ENCODE data around the gene THBS1. TPM values are rescaled to one million over a fixed set of nuclear protein-coding genes. Genes with fewer than 3 reads are reported as not detected.

The THBS1 gene
- total RNA-seq, 1 donor from 2014 or later: 337 TPM

DNA sequence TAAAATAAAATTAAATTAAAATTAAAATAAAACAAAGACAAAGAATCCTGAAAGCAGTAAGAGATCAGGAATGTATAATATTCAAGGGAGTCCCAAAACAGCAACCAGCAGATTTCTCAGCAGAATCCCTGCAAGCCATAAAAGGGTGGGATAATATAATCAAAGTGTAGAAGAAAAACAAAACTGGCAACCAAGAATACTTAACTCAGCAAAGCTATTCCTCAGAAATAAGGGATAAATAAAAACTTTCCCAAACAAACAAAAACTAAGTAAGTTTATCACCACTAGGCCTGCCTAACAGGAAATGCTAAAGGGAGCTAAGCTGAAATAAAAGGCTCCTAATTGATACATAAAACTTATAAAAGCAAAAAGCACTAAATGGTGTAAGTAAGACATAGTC, 29.8 kb downstream of the THBS1 start:
- H3K9me3 Mint-ChIP-seq: peaks cover 51% of the 10 kb centered on the region
- DNase-seq (ENCODE audit: low spot score in 2 of 2, unreplicated experiment in 2 of 2): no peak
- peaks cover 10% of the 10 kb centered on the region for H3K4me1 Mint-ChIP-seq
- no peak overlapping the region for H3K4me3 Mint-ChIP-seq
- peaks cover 19% of the 10 kb centered on the region for H3K36me3 Mint-ChIP-seq
- no peaks in the 10 kb centered on the region for H3K27me3 Mint-ChIP-seq (ENCODE audit: low read depth)
- no peak overlapping the region for H3K27ac Mint-ChIP-seq
- no peak for TF ChIP-seq CTCF (IDR thresholded peaks at IDR 0.05; ENCODE audit: unreplicated experiment)

GRCh38 chr15:39613271-39613670, 32.4 kb downstream of the THBS1 start:
- H3K27me3 Mint-ChIP-seq (ENCODE audit: low read depth): no peaks in the 10 kb centered on the region
- H3K4me3 Mint-ChIP-seq: no peak overlapping the region
- DNase-seq (ENCODE audit: low spot score in 2 of 2, unreplicated experiment in 2 of 2): no peak
- no peak overlapping the region for H3K27ac Mint-ChIP-seq
- no peak for TF ChIP-seq CTCF (IDR thresholded peaks at IDR 0.05; ENCODE audit: unreplicated experiment)
- no peaks in the 10 kb centered on the region for H3K4me1 Mint-ChIP-seq
- H3K36me3 Mint-ChIP-seq: peaks cover 18% of the 10 kb centered on the region
- peaks cover 55% of the 10 kb centered on the region for H3K9me3 Mint-ChIP-seq

DNA sequence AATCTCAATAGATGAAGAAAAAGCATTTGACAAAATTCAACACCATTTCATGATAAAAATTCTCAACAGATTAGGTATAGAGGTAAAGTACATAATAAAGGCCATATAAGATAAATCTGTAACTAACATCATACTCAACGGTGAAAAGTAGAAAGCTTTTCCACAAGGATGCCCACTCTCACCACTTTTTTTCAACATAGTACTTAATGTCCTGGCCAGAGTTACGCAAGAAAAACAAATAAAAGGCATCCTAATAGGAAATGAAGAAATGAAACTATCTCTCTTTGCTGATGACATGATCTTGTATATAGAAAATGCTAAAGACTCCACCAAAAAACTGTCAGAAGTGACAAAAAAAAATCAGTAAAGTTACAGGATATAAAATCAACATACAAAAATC, 33.0 kb downstream of the THBS1 start:
- no peak for TF ChIP-seq CTCF (IDR thresholded peaks at IDR 0.05; ENCODE audit: unreplicated experiment)
- no peak for DNase-seq (ENCODE audit: low spot score in 2 of 2, unreplicated experiment in 2 of 2)
- Mint-ChIP-seq H3K4me3 (no peak overlapping the region), H3K27ac (no peak overlapping the region), H3K36me3 (peaks cover 17% of the 10 kb centered on the region), H3K27me3 (ENCODE audit: low read depth) (no peaks in the 10 kb centered on the region), H3K4me1 (no peaks in the 10 kb centered on the region), H3K9me3 (peaks cover 49% of the 10 kb centered on the region)

DNA sequence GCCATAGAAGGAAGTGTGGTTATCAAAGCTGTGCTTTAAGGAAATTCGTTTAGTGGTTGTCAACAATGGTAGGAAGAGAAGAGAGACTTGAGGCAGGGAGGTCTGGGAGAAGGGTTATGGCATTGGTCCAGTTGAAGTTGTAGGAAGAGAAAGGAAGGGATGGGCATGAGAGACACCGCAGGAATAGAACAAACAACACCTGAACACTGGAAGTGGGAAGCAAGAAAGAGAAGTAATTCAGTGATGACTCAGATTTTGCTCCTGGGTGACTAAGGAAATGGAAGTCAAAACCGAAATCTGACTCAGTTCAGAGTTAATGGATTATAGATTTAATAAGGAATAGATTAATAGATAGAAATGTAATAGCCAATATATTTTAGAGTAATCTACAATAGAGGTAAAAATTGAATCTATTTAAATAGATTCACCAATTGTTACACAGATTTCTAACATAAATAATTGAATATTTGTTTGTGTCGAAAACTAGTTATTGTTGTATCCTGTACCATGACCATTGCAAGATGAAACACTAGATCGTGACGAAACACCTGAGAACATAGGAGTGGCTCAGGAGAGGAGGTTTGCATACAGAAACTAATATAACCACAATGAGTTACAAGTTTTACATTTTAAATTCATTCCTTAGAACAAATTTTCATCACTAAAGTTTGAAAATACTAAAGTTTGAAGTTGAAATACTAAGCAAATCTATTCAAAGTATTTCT, 36.0 kb downstream of the THBS1 start:
- DNase-seq (ENCODE audit: low spot score in 2 of 2, unreplicated experiment in 2 of 2): no peak
- H3K4me3 Mint-ChIP-seq: no peak overlapping the region
- H3K4me1 Mint-ChIP-seq: no peaks in the 10 kb centered on the region
- H3K27ac Mint-ChIP-seq: no peak overlapping the region
- TF ChIP-seq CTCF (IDR thresholded peaks at IDR 0.05; ENCODE audit: unreplicated experiment): no peak
- H3K9me3 Mint-ChIP-seq: peaks cover 41% of the 10 kb centered on the region
- no peaks in the 10 kb centered on the region for H3K27me3 Mint-ChIP-seq (ENCODE audit: low read depth)
- H3K36me3 Mint-ChIP-seq: peaks cover 12% of the 10 kb centered on the region

GRCh38 chr15:39618063-39618823, 37.4 kb downstream of the THBS1 start:
- no peak overlapping the region for H3K27ac Mint-ChIP-seq
- H3K27me3 Mint-ChIP-seq (ENCODE audit: low read depth): no peaks in the 10 kb centered on the region
- no peak for TF ChIP-seq CTCF (IDR thresholded peaks at IDR 0.05; ENCODE audit: unreplicated experiment)
- H3K9me3 Mint-ChIP-seq: peaks cover 30% of the 10 kb centered on the region
- DNase-seq (ENCODE audit: low spot score in 2 of 2, unreplicated experiment in 2 of 2): no peak
- peaks cover 7% of the 10 kb centered on the region for H3K36me3 Mint-ChIP-seq
- H3K4me3 Mint-ChIP-seq: no peak overlapping the region
- H3K4me1 Mint-ChIP-seq: no peaks in the 10 kb centered on the region
